ENCODE data around the gene BACH1.

The BACH1 gene

GRCh38 chr21:29316029-29316742, 17.5 kb downstream of the BACH1 start:
- DNase-seq, result no peak

GRCh38 chr21:29316806-29317205, 18.1 kb downstream of the BACH1 start:
- no peak for DNase-seq

GRCh38 chr21:29318354-29318753, 19.6 kb downstream of the BACH1 start:
- no peak for DNase-seq

- no peak for DNase-seq
Observed at GRCh38 chr21:29320031-29320430, 21.3 kb downstream of the BACH1 start.

- DNase-seq, result no peak
Observed at GRCh38 chr21:29321217-29321616, 22.5 kb downstream of the BACH1 start.

GRCh38 chr21:29321932-29322928, 23.5 kb downstream of the BACH1 start:
- no peak for DNase-seq

- DNase-seq, result no peak
Observed at GRCh38 chr21:29323189-29323588, 24.5 kb downstream of the BACH1 start.

GRCh38 chr21:29326914-29327554, 28.3 kb downstream of the BACH1 start:
- no peak for DNase-seq

- DNase-seq, result no peak
Observed at GRCh38 chr21:29329406-29329805, 30.7 kb downstream of the BACH1 start.

- no peak for DNase-seq
Observed at GRCh38 chr21:29330797-29331196, 32.1 kb downstream of the BACH1 start.

GRCh38 chr21:29332461-29333362, 34.0 kb downstream of the BACH1 start:
- peak; percentile 31 for DNase-seq

- no peak for DNase-seq
Observed at GRCh38 chr21:29333406-29333805, 34.7 kb downstream of the BACH1 start.

- DNase-seq, result no peak
Observed at GRCh38 chr21:29334717-29335428, 36.2 kb downstream of the BACH1 start.

GRCh38 chr21:29335720-29336119, 37.0 kb downstream of the BACH1 start:
- no peak for DNase-seq

- DNase-seq, result no peak
Observed at GRCh38 chr21:29338256-29338655, 39.5 kb downstream of the BACH1 start.

GRCh38 chr21:29340228-29340627, 41.5 kb downstream of the BACH1 start:
- DNase-seq, result no peak

GRCh38 chr21:29342363-29342957, 43.7 kb downstream of the BACH1 start:
- DNase-seq, result no peak

- no peak for DNase-seq
Observed at GRCh38 chr21:29343519-29343918, 44.8 kb downstream of the BACH1 start.

- DNase-seq, result no peak
Observed at GRCh38 chr21:29346281-29346680, 47.6 kb downstream of the BACH1 start.

- DNase-seq, result no peak
Observed at GRCh38 chr21:29346771-29347170, 48.0 kb downstream of the BACH1 start.

- no peak for DNase-seq
Observed at GRCh38 chr21:29347274-29347681, 48.6 kb downstream of the BACH1 start.

Measured in eye (tissue), 1 donor.